ENCODE data around the gene POM121L2.

GRCh38 chr6:27295301-27296079 lies 16.6 kb downstream of the POM121L2 start:
- TF ChIP-seq CTCF (IDR thresholded peaks at IDR 0.05 in 2 of 3, conservative IDR thresholded peaks at IDR 0.05 in 1 of 3; ENCODE audit: borderline replicate concordance in 1 of 3, insufficient read depth in 1 of 3, low read depth in 2 of 3, low read length in 2 of 3) = no peak
- no peak for TF ChIP-seq JUND (IDR thresholded peaks at IDR 0.05)
- no peak for TF ChIP-seq POLR2AphosphoS5 (IDR thresholded peaks at IDR 0.05; ENCODE audit: low read depth, low read length)
- no peak for TF ChIP-seq TCF7L2 (IDR thresholded peaks at IDR 0.05; ENCODE audit: borderline replicate concordance, extremely low read depth, insufficient read depth, insufficient read length)
- no peak for TF ChIP-seq POLR2A (IDR thresholded peaks at IDR 0.05; ENCODE audit: borderline replicate concordance, extremely low read depth, insufficient read depth, insufficient read length)
- no peak for TF ChIP-seq EZH2 (IDR thresholded peaks at IDR 0.05)
- no peak for TF ChIP-seq ZNF274 (IDR thresholded peaks at IDR 0.05; ENCODE audit: low read depth, low read length)
- no peak for TF ChIP-seq SRF (IDR thresholded peaks at IDR 0.05; ENCODE audit: low read depth)
- TF ChIP-seq EZH2phosphoT487 (IDR thresholded peaks at IDR 0.05; ENCODE audit: borderline replicate concordance) = no peak
